Fibroblast of pulmonary artery (primary cell): Measurements from ENCODE around the gene PPP1R13B.

ENCODE experiments used
- DNase-seq: peaks from one replicate; pipeline ENCODE4 v3.0.0-alpha.2; 2010; ENCODE audit warnings: low read depth
- H3K4me3 ChIP-seq: replicated peaks from 2 replicates; pipeline ENCODE4 v1.5.1; 2011; ENCODE audit warnings: low read depth, mild to moderate bottlenecking, control low read depth, low read length, moderate library complexity
- TF ChIP-seq, protein P1 (sequence below): IDR thresholded peaks from 2 replicates; pipeline ENCODE4 v1.5.1; 2011; ENCODE audit warnings: mild to moderate bottlenecking, control low read depth, low read length, inconsistent platforms; ENCODE audit errors: missing control alignments

The PPP1R13B gene

DNA sequence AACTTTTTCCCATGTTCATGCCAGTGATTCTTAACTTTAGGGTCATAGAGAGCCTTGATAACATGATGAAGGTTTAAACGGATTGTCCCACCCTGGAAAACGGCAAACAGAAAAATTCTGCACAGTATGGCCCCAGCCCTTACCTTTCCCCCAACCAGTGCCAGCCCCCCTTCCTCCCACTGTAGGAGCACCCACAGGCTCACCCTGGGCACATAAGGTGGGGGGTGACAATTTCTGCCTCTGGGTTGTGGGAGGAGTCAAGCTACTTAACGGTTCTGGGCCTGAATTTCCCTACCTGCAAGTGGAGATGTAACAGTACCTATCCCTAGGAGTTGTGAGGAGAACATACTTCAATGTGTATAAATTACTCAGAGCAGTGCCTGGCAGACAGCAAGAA is 150.2 kb downstream of the PPP1R13B start:
- H3K4me3 ChIP-seq, result no peak overlapping the region
- DNase-seq, result no peak
- TF ChIP-seq, protein P1, sequence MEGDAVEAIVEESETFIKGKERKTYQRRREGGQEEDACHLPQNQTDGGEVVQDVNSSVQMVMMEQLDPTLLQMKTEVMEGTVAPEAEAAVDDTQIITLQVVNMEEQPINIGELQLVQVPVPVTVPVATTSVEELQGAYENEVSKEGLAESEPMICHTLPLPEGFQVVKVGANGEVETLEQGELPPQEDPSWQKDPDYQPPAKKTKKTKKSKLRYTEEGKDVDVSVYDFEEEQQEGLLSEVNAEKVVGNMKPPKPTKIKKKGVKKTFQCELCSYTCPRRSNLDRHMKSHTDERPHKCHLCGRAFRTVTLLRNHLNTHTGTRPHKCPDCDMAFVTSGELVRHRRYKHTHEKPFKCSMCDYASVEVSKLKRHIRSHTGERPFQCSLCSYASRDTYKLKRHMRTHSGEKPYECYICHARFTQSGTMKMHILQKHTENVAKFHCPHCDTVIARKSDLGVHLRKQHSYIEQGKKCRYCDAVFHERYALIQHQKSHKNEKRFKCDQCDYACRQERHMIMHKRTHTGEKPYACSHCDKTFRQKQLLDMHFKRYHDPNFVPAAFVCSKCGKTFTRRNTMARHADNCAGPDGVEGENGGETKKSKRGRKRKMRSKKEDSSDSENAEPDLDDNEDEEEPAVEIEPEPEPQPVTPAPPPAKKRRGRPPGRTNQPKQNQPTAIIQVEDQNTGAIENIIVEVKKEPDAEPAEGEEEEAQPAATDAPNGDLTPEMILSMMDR, result no peak

DNA sequence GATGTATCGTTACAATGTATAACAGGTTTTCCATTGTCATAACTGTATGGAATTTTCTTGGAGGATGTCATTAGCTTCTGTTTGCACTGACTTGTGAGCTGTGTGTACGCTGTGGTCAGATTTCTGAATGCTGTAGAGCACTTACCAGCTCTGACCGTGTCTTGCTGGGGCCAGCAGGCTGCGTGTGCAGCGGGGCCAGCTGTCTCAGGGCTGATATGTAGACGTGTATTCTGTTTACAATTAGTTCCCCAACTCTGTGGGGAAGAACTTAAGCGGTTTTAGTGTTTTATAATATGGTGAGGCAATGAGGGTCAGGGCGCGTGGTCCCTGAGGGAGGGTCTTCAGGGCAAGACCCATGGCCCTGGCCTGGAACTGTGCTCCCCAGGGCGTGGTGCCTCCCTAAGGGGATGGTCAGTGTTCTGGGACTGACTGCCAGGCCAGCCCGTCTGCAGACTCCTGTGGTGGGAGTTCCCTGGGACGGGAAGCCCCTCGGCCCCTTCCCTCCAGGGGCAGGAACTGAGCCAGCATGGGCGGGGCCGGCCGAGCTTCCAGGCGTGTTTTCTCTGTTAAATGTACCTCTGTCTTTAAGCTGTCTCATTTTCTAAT is 150.8 kb downstream of the PPP1R13B start:
- TF ChIP-seq, protein P1, result no peak
- peak; percentile 45 for DNase-seq

DNA sequence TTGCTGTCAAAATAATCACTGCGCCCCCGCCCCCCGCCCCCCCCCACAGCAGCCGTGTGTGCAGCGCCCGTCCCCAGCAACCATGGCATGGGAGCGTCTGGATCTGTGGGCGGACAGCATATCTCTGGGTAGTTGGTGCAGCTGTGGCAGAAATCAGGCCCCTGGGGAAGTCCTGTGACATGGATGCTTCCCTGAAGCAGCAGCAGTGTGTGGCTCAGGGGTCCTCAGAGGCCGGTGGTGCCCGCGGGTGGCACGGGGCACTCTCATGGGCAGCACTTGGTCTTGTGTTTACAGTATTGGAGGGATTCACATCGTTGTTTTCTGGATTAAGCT is 151.3 kb downstream of the PPP1R13B start:
- TF ChIP-seq, protein P1, result no peak
- no peak for DNase-seq
- H3K4me3 ChIP-seq, result no peak overlapping the region

More for the DNA sequence above, 150.8 kb downstream of the PPP1R13B start:
- H3K4me3 ChIP-seq, result no peak overlapping the region

DNA sequence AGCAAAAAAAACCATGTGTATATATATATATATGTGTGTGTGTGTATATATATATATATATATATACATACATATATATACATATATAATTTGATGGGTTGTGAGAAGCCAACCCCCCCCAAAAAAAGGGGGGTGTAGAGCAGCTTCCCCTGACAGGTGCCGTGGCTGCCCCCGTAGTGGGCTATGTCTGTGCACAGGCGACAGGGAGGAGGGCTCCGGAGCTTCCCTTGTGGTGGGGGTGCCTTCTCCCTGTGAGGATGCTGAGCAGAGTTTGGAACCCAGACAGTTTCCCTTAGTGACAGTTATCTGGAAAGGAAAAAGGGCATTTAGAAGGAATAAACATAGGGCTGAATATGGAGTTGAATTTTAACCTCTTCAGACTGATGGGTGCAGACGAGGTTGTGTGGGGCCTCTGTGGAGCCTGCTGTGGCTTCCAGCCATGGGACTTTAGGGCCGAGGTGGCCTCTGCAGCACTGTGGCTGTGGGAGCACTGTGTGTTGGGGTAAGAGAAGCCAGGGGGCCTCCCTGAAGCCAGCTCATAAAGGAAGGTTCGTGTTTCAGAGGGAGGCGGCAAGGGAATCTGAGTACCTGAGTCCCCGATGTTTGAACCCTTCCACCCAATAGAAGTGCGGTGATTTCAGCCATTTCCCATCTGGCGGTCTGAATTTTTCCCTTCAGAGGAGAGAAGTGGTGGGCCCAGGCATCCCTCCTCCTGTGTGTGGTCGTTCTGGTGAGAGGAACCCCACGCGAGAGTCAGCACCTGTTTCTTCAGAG is 151.9 kb downstream of the PPP1R13B start:
- H3K4me3 ChIP-seq, result no peak overlapping the region
- DNase-seq, result no peak
- TF ChIP-seq, protein P1, result no peak

DNA sequence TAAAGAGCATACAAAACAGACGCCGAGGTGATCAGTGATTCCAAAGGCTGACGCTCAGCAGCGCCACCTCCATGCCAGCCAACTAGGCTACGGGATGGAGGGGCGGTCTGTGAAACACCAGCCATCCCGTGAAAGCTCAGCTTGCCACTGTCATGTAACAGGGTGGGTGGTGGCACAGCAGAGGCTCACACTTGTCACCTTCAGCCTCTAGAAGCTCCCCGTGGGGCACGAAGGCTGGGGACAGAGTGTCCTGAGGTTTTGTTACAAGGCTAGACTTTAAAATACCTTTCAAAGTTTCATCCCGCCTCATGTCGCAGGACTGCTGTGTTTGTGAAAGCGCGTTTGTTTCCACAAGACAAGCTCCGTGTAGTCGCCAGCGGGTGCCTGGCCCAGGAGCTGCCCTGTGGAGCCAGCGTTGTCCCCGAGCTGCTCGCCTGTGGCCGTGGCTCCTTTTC is 152.8 kb downstream of the PPP1R13B start:
- DNase-seq, result no peak
- TF ChIP-seq, protein P1, result no peak
- H3K4me3 ChIP-seq, result no peak overlapping the region

DNA sequence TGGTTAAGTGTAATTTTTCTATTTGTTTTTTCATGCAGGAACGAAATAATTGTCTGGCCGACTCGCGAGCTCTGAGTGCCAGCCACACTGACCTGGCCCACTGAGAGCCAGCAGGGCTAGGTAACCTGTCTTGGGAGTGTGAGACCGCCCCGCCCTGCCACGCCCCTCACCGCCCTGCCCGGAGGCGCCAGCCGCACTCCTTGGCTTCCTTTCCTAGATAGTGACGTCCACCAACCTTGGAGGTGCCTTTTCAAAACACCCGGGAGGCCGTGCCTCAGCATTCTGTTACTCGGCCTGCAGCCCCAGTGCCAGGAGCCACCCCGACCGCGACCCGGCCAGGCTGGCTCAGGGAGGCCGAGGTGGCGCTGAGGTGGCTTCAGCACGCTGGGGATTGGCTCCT is 153.9 kb downstream of the PPP1R13B start:
- H3K4me3 ChIP-seq, result no peak overlapping the region
- TF ChIP-seq, protein P1, result no peak
- DNase-seq, result no peak
